ENCODE measurements around the gene TRDMT1.

DNA sequence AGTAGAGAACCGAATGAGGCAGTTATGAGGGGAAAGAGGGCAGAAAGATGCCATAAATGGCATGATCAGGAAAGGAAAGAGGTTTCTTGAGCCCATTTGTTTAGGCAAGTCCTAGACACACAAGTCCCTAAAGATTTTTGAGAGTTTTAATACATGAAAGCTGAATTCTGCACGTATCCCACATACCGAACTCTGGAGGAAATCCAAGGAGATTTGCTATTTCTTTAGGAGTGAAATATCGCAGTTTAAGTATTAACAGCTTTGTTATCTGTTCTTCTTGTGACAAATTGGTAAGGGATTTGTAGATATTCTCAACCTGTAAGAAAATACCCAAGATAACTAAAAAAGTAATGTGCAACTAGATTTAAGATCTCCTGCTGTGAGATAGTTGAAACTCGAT lies 48.2 kb downstream of the TRDMT1 start:
- TF ChIP-seq EZH2 (IDR thresholded peaks at IDR 0.05; ENCODE audit: borderline replicate concordance) (no peak), EZH2phosphoT487 (IDR thresholded peaks at IDR 0.05; ENCODE audit: low read depth, severe bottlenecking, unreplicated experiment) (no peak)
- TF ChIP-seq, protein P1, sequence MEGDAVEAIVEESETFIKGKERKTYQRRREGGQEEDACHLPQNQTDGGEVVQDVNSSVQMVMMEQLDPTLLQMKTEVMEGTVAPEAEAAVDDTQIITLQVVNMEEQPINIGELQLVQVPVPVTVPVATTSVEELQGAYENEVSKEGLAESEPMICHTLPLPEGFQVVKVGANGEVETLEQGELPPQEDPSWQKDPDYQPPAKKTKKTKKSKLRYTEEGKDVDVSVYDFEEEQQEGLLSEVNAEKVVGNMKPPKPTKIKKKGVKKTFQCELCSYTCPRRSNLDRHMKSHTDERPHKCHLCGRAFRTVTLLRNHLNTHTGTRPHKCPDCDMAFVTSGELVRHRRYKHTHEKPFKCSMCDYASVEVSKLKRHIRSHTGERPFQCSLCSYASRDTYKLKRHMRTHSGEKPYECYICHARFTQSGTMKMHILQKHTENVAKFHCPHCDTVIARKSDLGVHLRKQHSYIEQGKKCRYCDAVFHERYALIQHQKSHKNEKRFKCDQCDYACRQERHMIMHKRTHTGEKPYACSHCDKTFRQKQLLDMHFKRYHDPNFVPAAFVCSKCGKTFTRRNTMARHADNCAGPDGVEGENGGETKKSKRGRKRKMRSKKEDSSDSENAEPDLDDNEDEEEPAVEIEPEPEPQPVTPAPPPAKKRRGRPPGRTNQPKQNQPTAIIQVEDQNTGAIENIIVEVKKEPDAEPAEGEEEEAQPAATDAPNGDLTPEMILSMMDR (IDR thresholded peaks at IDR 0.05; ENCODE audit: poor library complexity) = no peak
